Choroid plexus epithelial cell (primary cell): ENCODE measurements around the gene TMOD2.

Source experiments
- DNase-seq: peaks from one replicate; pipeline ENCODE4 v3.0.0-alpha.2; 2010; ENCODE audit warnings: low read depth
- H3K4me3 ChIP-seq: 2 replicates; pipeline ENCODE4 v1.5.1; 2011; ENCODE audit warnings: low read depth, mild to moderate bottlenecking, control low read depth, low read length, moderate library complexity
- CTCF ChIP-seq: conservative IDR thresholded peaks from 2 replicates; pipeline ENCODE4 v1.5.1; 2011; ENCODE audit warnings: low read depth, mild to moderate bottlenecking, control low read depth, inconsistent platforms, low read length, moderate library complexity

The TMOD2 gene

GRCh38 chr15:51750792-51751696 is at the start of gene TMOD2:
Gene TMOD2, plus strand, starts transcription at chr15:51751597. Its CDS starts 14,845 bp downstream, at chr15:51766442.
- no peak for TF ChIP-seq CTCF
- peak; percentile 37 for DNase-seq
- peak within 1 kb of the TSS; percentile 66 for H3K4me3 ChIP-seq

- no peak for TF ChIP-seq CTCF
- H3K4me3 ChIP-seq, result no peak overlapping the region
These were observed 48.7 kb upstream of the TMOD2 start for GRCh38 chr15:51702710-51703109.

GRCh38 chr15:51706291-51706690 is 45.1 kb upstream of the TMOD2 start:
- no peak overlapping the region for H3K4me3 ChIP-seq
- TF ChIP-seq CTCF, result no peak
- peak; percentile 25 for DNase-seq

More at GRCh38 chr15:51702710-51703109, 48.7 kb upstream of the TMOD2 start:
- DNase-seq, result no peak

GRCh38 chr15:51706926-51707608 is 44.3 kb upstream of the TMOD2 start:
- DNase-seq, result no peak
- no peak for TF ChIP-seq CTCF
- H3K4me3 ChIP-seq, result no peak overlapping the region

- DNase-seq, result no peak
- H3K4me3 ChIP-seq, result no peak overlapping the region
- TF ChIP-seq CTCF, result no peak
These were observed 43.4 kb upstream of the TMOD2 start for GRCh38 chr15:51708013-51708412.

GRCh38 chr15:51709031-51709430 is 42.4 kb upstream of the TMOD2 start:
- no peak for TF ChIP-seq CTCF
- no peak overlapping the region for H3K4me3 ChIP-seq
- DNase-seq, result no peak
